ENCODE data around the gene ZNF212.
A peak's percentile ranks its signal among the peaks of the same experiment; 100 is the strongest.

The ZNF212 gene

GRCh38 chr7:149195180-149196150, 44.0 kb upstream of the ZNF212 start, which contains the start of gene ZNF282:
TSS of gene ZNF282 (plus strand) at chr7:149195546. CDS start at chr7:149195590, 44 bp downstream.
- H3K9me3 ChIP-seq (ENCODE audit: insufficient read depth, low read depth, low read length), result no peaks in the 10 kb centered on the region
- TF ChIP-seq EZH2phosphoT487 (IDR thresholded peaks at IDR 0.05; ENCODE audit: borderline replicate concordance) (no peak), CTCF (conservative IDR thresholded peaks at IDR 0.05; ENCODE audit: low read length) (peak; percentile 66)
- H3K4me3 ChIP-seq (ENCODE audit: low read length, poor library complexity, severe bottlenecking), result peak within 1 kb of the TSS; percentile 99

GRCh38 chr7:149196151-149196704, 43.2 kb upstream of the ZNF212 start:
- Histone ChIP-seq H3F3A (ENCODE audit: low read depth) (no peaks in the 10 kb centered on the region), H3K9ac (ENCODE audit: low read depth, low read length, poor library complexity, severe bottlenecking) (peak overlapping the region; percentile 95), H3K4me2 (ENCODE audit: low read depth, low read length, poor library complexity, severe bottlenecking) (peak overlapping the region; percentile 97), H3K4me3 (ENCODE audit: low read length, poor library complexity, severe bottlenecking) (peak overlapping the region; percentile 99), H3K4me1 (ENCODE audit: insufficient read depth, low read length, poor library complexity, severe bottlenecking) (peaks cover 31% of the 10 kb centered on the region), H3K36me3 (ENCODE audit: insufficient read depth, low read length) (peaks cover 25% of the 10 kb centered on the region; the same call in 1 of the 2 replicates), H3K27me3 (ENCODE audit: insufficient read depth, low read length, poor library complexity, severe bottlenecking) (no peaks in the 10 kb centered on the region), H4K20me1 (ENCODE audit: insufficient read depth, low read length, poor library complexity, severe bottlenecking) (peaks cover 46% of the 10 kb centered on the region), H3K79me2 (ENCODE audit: insufficient read depth, low read length) (peaks cover 54% of the 10 kb centered on the region), H3K9me3 (ENCODE audit: insufficient read depth, low read depth, low read length) (no peaks in the 10 kb centered on the region), H2AFZ (ENCODE audit: low read length) (0 out of 2 replicates have a peak overlapping the region, but pooled peaks have one; percentile 47), H3K9me2 (replicated peaks; ENCODE audit: low read depth, low read length) (no peaks in the 10 kb centered on the region)
- TF ChIP-seq EZH2phosphoT487 (IDR thresholded peaks at IDR 0.05; ENCODE audit: borderline replicate concordance), result no peak
- TF ChIP-seq CTCF (conservative IDR thresholded peaks at IDR 0.05; ENCODE audit: low read length), result no peak

More at GRCh38 chr7:149195180-149196150, 44.0 kb upstream of the ZNF212 start, which contains the start of gene ZNF282:
- H3K9ac ChIP-seq (ENCODE audit: low read depth, low read length, poor library complexity, severe bottlenecking), result peak within 1 kb of the TSS; percentile 95
- H3K79me2 ChIP-seq (ENCODE audit: insufficient read depth, low read length), result peaks cover 47% of the 10 kb centered on the region
- H2AFZ ChIP-seq (ENCODE audit: low read length), result peak within 1 kb of the TSS; percentile 98
- no peaks in the 10 kb centered on the region for H3K27me3 ChIP-seq (ENCODE audit: insufficient read depth, low read length, poor library complexity, severe bottlenecking)
- H3K36me3 ChIP-seq (ENCODE audit: insufficient read depth, low read length), result peaks cover 18% of the 10 kb centered on the region; the same call in 1 of the 2 replicates
- H3K9me2 ChIP-seq (replicated peaks; ENCODE audit: low read depth, low read length), result no peaks in the 10 kb centered on the region
- peak within 1 kb of the TSS; percentile 97 for H3K4me2 ChIP-seq (ENCODE audit: low read depth, low read length, poor library complexity, severe bottlenecking)
- peaks cover 41% of the 10 kb centered on the region for H4K20me1 ChIP-seq (ENCODE audit: insufficient read depth, low read length, poor library complexity, severe bottlenecking)
- H3F3A ChIP-seq (ENCODE audit: low read depth), result no peaks in the 10 kb centered on the region
- peaks cover 31% of the 10 kb centered on the region for H3K4me1 ChIP-seq (ENCODE audit: insufficient read depth, low read length, poor library complexity, severe bottlenecking)

GRCh38 chr7:149196705-149197171, 42.7 kb upstream of the ZNF212 start:
- Histone ChIP-seq H3K27me3 (ENCODE audit: insufficient read depth, low read length, poor library complexity, severe bottlenecking) (no peaks in the 10 kb centered on the region), H3K79me2 (ENCODE audit: insufficient read depth, low read length) (peaks cover 58% of the 10 kb centered on the region), H3K9me2 (replicated peaks; ENCODE audit: low read depth, low read length) (no peaks in the 10 kb centered on the region), H3K4me2 (ENCODE audit: low read depth, low read length, poor library complexity, severe bottlenecking) (peak overlapping the region; percentile 97), H3K4me1 (ENCODE audit: insufficient read depth, low read length, poor library complexity, severe bottlenecking) (peaks cover 31% of the 10 kb centered on the region), H4K20me1 (ENCODE audit: insufficient read depth, low read length, poor library complexity, severe bottlenecking) (peaks cover 46% of the 10 kb centered on the region), H3F3A (ENCODE audit: low read depth) (no peaks in the 10 kb centered on the region), H3K4me3 (ENCODE audit: low read length, poor library complexity, severe bottlenecking) (peak overlapping the region; percentile 99), H3K36me3 (ENCODE audit: insufficient read depth, low read length) (peaks cover 29% of the 10 kb centered on the region; the same call in 1 of the 2 replicates), H3K9ac (ENCODE audit: low read depth, low read length, poor library complexity, severe bottlenecking) (peak overlapping the region; percentile 95), H2AFZ (ENCODE audit: low read length) (no peak overlapping the region), H3K9me3 (ENCODE audit: insufficient read depth, low read depth, low read length) (no peaks in the 10 kb centered on the region)
- no peak for TF ChIP-seq CTCF (conservative IDR thresholded peaks at IDR 0.05; ENCODE audit: low read length)
- TF ChIP-seq EZH2phosphoT487 (IDR thresholded peaks at IDR 0.05; ENCODE audit: borderline replicate concordance), result no peak

Measured in Loucy (cell line).